ENCODE data around the gene AHCYL2.
"Not testable (repeated sequence)": the region's sequence is repeated elsewhere in the genome, so short reads cannot be mapped to it uniquely, and the experiment has no call there.

AHCYL2 gene

DNA sequence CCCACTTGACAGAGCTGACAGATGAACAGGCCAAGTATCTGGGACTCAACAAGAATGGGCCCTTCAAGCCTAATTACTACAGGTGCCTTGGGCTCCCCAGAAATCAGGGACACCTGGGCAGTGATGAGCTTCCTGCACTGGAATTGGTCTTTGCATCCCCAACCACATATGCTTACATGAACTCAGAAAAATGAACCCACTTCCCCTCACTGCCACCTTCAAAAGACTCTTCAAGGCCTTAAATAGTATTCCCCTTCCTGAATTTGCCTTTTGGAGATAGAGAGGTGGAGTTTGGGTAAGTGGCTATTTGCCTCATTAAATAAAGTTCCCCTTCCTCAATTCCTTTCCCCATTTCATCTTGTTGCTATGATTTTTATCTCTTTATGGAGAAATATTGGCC is 201.7 kb downstream of the AHCYL2 start:
- no peak for DNase-seq (ENCODE audit: low read depth)

- DNase-seq (ENCODE audit: low read depth): no peak
Observed at GRCh38 chr7:129427526-129428045, 202.8 kb downstream of the AHCYL2 start.

DNA sequence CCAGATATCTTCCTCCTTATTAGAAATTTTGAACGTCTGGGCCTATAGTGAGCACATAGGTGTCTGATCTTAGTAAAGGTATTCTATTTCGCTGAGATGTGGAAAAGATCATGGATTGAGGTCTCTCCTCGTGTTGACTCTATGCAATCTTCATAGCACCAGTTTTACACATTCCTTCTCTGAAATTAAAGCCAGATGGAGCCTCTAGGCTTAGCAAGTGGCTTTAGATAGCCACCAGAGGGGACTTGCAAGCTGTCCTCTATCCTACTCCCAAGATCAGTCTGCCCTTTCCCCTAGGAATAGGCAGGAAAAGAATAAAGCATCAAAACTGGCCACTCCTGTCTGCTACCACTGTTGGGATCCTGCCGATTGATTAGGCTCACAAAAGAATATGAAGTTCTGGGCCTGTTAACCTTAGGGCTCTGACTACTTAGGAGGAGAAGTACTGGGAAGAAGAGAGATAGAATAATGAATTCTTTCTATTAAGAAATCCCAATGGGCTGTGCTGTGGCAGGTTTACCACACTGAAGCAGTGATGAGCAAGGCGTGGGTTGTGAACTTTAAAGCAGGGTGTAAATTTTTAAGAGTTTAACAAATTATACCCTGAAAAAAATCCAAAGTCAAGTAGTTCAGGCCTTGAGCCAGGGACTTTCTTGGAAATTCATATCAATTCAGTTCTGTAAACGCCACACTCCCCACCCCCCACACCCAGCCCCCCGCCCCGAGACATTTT is 207.2 kb downstream of the AHCYL2 start:
- no peak for DNase-seq (ENCODE audit: low read depth)

- DNase-seq (ENCODE audit: low read depth): peak; percentile 47
Observed at GRCh38 chr7:129433847-129434674, 209.2 kb downstream of the AHCYL2 start, which contains the start of gene STRIP2. STRIP2 (plus strand) TSS chr7:129434432; CDS start chr7:129434473, 41 bp downstream.

GRCh38 chr7:129434675-129435318 is 210.0 kb downstream of the AHCYL2 start:
- DNase-seq (ENCODE audit: low read depth): no peak

DNA sequence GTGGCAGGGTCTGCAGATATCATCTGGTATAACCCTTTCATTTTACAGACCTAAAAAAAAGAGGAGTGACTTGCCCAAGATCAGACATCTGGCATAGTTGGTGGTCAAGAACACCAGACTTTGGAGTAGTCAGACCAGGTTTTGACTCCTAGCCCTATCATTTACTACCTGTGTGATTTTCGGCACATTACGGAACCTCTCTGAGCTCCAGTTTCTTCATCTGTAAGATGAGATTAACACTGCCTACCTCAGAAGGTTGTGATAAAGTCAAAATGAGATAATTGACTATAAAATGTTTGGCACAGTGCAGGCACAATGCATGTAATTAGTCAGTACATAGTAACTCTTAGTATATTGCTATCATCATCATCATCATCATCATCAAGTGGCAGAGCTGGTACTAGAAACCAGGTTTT is 210.6 kb downstream of the AHCYL2 start:
- no peak for DNase-seq (ENCODE audit: low read depth)

- no peak for DNase-seq (ENCODE audit: low read depth)
Observed at GRCh38 chr7:129436335-129436923, 211.6 kb downstream of the AHCYL2 start.

DNA sequence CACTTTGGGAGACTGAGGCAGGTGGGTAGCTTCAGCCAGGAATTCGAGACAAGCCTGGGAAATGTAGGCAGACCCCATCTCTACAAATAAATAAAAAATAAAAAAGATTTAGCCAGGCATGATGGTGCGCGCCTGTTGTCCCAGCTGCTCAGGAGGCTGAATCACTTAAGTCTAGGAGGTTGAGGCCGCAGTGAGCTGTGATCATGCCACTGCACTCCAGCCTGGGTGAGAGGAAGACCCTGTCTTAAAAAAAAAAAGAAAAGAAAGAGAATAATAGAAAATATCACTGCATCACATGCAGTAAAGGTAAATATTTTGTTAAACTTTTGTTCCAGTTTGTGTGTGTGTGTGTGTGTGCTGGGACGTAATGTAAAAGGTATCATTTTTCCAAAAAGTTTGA is 212.4 kb downstream of the AHCYL2 start:
- no peak for DNase-seq (ENCODE audit: low read depth)

GRCh38 chr7:129438281-129438838 is 213.5 kb downstream of the AHCYL2 start:
- no peak for DNase-seq (ENCODE audit: low read depth)

GRCh38 chr7:129438839-129439651 is 214.2 kb downstream of the AHCYL2 start:
- no peak for DNase-seq (ENCODE audit: low read depth)

DNA sequence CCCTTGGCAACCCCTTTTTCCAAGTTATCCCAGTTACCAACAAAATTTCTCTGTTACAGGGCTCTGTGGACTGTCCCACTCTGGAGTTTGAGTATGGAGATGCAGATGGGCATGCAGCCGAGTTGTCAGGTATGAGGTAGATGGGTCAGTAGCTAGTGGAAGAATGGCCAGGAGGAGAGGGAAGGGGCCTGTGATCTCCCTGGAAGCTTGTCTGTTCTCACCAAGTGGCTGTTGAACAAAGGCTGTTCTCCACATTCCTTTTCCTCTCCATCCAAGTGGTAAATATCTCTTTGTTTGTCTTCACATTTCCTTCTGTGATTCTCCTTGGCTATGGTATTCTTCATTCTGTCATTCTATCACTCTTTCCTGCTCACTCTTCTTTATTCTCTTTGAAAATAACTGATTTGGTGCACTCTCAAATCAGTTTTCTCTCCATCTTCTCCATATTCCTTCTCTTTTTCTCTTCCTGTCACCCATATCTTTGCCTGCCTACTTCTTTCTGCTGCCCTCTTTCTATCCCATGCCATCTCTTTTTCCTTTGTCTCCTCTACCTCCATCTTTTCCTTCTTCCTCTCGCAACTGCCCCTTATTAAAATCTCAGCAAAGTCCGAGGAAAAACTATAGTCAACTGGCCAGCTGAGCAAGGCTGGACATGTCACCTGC is 215.3 kb downstream of the AHCYL2 start:
- DNase-seq (ENCODE audit: low read depth): no peak

DNA sequence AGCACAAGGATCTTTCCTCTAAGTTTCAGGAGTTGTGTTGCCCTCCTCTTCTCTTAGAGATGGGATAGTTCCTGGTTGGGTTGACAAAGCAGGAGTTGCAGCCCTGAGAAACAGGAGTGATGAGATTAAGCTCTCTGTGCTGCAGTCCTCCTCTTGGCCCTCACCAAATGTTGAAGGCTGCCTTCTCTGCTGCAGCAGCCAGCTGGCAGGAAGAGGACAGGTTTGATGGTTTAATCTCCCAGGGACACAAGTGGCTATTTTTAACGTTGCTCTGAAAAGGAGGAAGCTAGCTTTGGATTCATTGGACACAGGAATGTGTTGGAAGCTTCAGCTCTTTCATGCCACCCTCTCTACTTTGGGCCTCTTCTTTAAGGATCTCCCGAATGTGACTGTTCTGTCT is 218.8 kb downstream of the AHCYL2 start:
- DNase-seq (ENCODE audit: low read depth): no peak

- DNase-seq (ENCODE audit: low read depth): not testable (repeated sequence)
Observed at GRCh38 chr7:129444776-129445175, 219.9 kb downstream of the AHCYL2 start.

DNA sequence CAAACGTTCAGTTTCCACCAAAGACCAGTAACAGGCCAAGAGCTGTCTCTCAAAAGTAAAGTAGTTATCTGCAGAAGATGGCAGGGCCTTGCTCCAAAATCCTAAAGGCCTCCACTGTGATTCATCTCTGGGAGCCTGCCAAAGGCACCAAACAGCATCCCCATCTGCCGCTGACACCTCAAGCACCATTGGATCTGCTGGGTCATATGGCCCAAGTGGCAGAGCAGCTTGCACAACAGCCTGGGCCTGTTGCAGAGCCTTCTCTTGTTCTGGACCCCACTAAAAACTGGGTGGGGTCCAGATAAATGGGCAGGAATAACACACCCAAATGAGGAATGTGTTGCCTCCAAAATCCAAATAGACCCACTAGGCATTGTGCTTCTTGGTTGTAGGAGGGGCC is 222.1 kb downstream of the AHCYL2 start:
- DNase-seq (ENCODE audit: low read depth): not testable (repeated sequence)

GRCh38 chr7:129447445-129447844 is 222.6 kb downstream of the AHCYL2 start:
- DNase-seq (ENCODE audit: low read depth): not testable (repeated sequence)

DNA sequence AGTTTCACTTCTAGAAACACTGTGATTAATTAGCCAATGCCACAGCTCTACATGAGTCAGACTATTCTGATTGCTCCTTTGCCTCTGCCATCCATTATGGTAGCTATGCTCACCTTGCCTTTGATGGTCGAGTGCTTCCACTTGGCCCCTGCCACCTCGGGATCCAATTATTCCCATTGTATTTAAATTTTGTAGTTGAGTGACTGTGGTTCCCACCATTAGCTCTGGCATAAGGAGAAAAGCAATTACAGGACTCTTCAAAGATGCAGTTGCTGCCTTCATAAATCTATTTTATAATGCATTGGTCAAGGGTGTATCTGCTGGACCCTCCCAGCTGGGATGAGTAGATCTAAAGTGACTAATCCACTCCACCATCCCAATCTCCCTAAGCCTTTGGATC is 223.8 kb downstream of the AHCYL2 start:
- DNase-seq (ENCODE audit: low read depth): not testable (repeated sequence)

GRCh38 chr7:129450295-129450694 is 225.5 kb downstream of the AHCYL2 start:
- no peak for DNase-seq (ENCODE audit: low read depth)

GRCh38 chr7:129452589-129453231 is 227.9 kb downstream of the AHCYL2 start:
- DNase-seq (ENCODE audit: low read depth): no peak

DNA sequence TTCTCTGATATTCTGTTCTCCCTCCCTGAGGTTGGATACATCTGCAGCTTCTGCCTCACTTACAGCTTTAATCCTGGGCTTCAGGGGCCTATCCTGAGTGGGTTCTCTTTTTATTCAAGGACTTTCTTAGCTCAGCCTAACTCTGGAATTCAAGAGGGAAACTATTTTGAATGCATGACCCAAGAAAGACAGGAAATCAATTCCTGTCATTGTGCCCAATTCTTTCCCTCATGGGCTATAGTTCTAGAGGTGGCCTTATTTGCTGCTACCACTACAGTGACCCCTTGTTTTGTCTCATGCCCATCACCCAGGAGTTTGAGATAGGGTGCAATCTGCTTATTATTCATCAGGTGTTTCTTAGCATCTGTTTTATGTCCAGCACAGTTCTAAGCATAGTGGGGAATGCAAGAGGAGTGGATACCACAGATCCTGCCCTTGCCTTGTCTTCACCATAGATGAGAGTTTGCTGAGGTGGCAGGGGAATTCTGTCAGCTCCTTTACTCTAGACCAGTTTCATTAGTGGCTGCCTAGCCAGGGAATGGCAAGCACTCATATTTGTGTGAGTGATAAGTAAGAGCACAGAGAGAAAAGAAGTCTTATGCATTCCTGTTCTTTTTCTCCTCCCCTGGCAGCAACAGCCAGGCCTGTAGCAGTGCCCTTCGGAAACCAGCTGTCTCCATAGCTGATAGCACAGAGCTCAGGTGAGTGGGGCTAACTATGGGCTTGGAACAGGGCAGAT is 228.8 kb downstream of the AHCYL2 start:
- DNase-seq (ENCODE audit: low read depth): no peak
